K562 (cell line): ENCODE data around the gene GTPBP6. TPM values are rescaled to one million over a fixed set of nuclear protein-coding genes. Genes with fewer than 3 reads are reported as not detected.
"Not testable (repeated sequence)": the region's sequence is repeated elsewhere in the genome, so short reads cannot be mapped to it uniquely, and the experiment has no call there.

Experiments used
- ATAC-seq: fragments of 200-7000 bp; cut with Tn5 transposase; 3 replicates; pipeline ENCODE4 v1.9.1; 2020; ENCODE audit warnings: moderate library complexity
- BruUV-seq: library from RNA; stranded (reverse); fragments of 400-500 nt; replicated peaks from 2 replicates; lab custom pipeline; 2021; lab: Mats Ljungman, UMichigan
- CTCF ChIA-PET: fragments of 300-600 bp; formaldehyde crosslinking; extraction: SDS; loops from one replicate; lab custom pipeline; 2021; ENCODE audit warnings: low intra/inter-chr PET ratio; lab: Yijun Ruan, JAX
- POLR2A ChIA-PET: fragments of 300-600, 350-650 bp; sonication (Branson Sonifier 250); formaldehyde crosslinking; extraction: SDS; loops from one replicate; lab custom pipeline; 2021; ENCODE audit warnings: antibody characterized with exemption, inconsistent platforms; lab: Yijun Ruan, JAX
- DNase-seq, 4 experiments: peaks; one replicate each; pipeline versions ENCODE4 v3.0.0 to v3.0.0-alpha.2; 2011 to 2018; ENCODE audit warnings: low spot score in 3 of 4, mixed read lengths in 3 of 4; ENCODE audit errors: extremely low read depth in 1 of 4
- FAIRE-seq: peaks from 2 replicates; lab custom pipeline; 2011; peaks lifted over from hg19 to GRCh38; lab: Jason Lieb, UNC
- H2AFZ ChIP-seq: 2 replicates; pipeline ENCODE4 v1.6.0; 2011; ENCODE audit warnings: low read depth, low read length, control low read depth, inconsistent platforms
- H3K27ac ChIP-seq: fragments of 200-600 bp; 3 replicates; pipeline ENCODE4 v1.8.0; 2011; ENCODE audit warnings: low read depth, mild to moderate bottlenecking, control low read depth, inconsistent platforms, low read length, moderate library complexity, mixed read lengths; ENCODE audit errors: extremely low read depth
- H3K27me3 ChIP-seq, 2 experiments: fragments of 300-600 bp in 1 of 2; 2 replicates in 1 of 2; 3 replicates in 1 of 2; pipeline versions ENCODE4 v1.6.0 to v1.8.0; 2011; ENCODE audit warnings: inconsistent platforms in 2 of 2, low read length in 2 of 2, mild to moderate bottlenecking in 1 of 2, mixed read lengths in 1 of 2, moderate library complexity in 1 of 2; ENCODE audit not compliant: control insufficient read depth in 2 of 2, insufficient read depth in 2 of 2
- H3K36me3 ChIP-seq: fragments of 300-600 bp; 3 replicates; pipeline ENCODE4 v1.8.0; 2011; ENCODE audit warnings: mild to moderate bottlenecking, low read length, inconsistent platforms; ENCODE audit not compliant: control insufficient read depth, insufficient read depth
- H3K4me1 ChIP-seq, 2 experiments: fragments of 200-600 bp in 1 of 2; replicated peaks in 1 of 2; 2 replicates in 1 of 2; 3 replicates in 1 of 2; pipeline versions ENCODE4 v1.5.1 to v1.8.0; 2011; ENCODE audit warnings: inconsistent platforms in 2 of 2, low read length in 2 of 2, mild to moderate bottlenecking in 1 of 2, mixed read lengths in 1 of 2, moderate library complexity in 1 of 2; ENCODE audit not compliant: control insufficient read depth in 2 of 2, insufficient read depth in 2 of 2
- H3K4me2 ChIP-seq: 2 replicates; pipeline ENCODE4 v1.6.1; 2011; ENCODE audit warnings: low read length, control low read depth, inconsistent platforms, mixed read lengths; ENCODE audit not compliant: insufficient read depth
- H3K4me3 ChIP-seq: fragments of 200-600 bp; sonication (generic), shearing (Covaris generic); 2 replicates; pipeline ENCODE4 v1.5.1; 2016; ENCODE audit warnings: control low read depth, inconsistent platforms
- H3K79me2 ChIP-seq: fragments of 200-600 bp; 3 replicates; pipeline ENCODE4 v1.8.0; 2011; ENCODE audit warnings: low read length, inconsistent platforms; ENCODE audit not compliant: control insufficient read depth, insufficient read depth
- H3K9ac ChIP-seq, 2 experiments: 2 replicates each; pipeline versions ENCODE4 v1.6.0 to v1.6.1; 2011; ENCODE audit warnings: low read depth in 2 of 2, low read length in 2 of 2, control low read depth in 1 of 2, inconsistent platforms in 1 of 2, mild to moderate bottlenecking in 1 of 2, mixed read lengths in 1 of 2; ENCODE audit not compliant: insufficient read depth in 1 of 2
- H3K9me1 ChIP-seq: one replicate; pipeline ENCODE4 v1.6.0; 2011; ENCODE audit warnings: inconsistent platforms, mild to moderate bottlenecking, low read length, moderate library complexity; ENCODE audit not compliant: control insufficient read depth, insufficient read depth
- H3K9me3 ChIP-seq: replicated peaks from 2 replicates; pipeline ENCODE4 v1.5.1; 2011; ENCODE audit warnings: low read depth, low read length, inconsistent platforms; ENCODE audit not compliant: control insufficient read depth, insufficient read depth
- H4K20me1 ChIP-seq: replicated peaks from 2 replicates; pipeline ENCODE4 v1.6.1; 2011; ENCODE audit warnings: low read length, inconsistent platforms, mixed read lengths; ENCODE audit not compliant: control insufficient read depth, insufficient read depth
- ADNP ChIP-seq: fragments of 200-800 bp; sonication (Bioruptor generic); IDR thresholded peaks from 2 replicates; pipeline ENCODE4 v1.6.1; 2016; ENCODE audit warnings: missing genetic modification characterization, missing compliant biosample characterization
- BCOR ChIP-seq: fragments of 450-650 bp; IDR thresholded peaks from 2 replicates; pipeline ENCODE4 v1.6.1; 2016
- CHD4 ChIP-seq: fragments of 200-600 bp; sonication (generic); IDR thresholded peaks from 3 replicates; pipeline ENCODE4 v1.6.1; 2012; ENCODE audit warnings: low read depth, mild to moderate bottlenecking, mixed read lengths, low read length, inconsistent platforms; ENCODE audit not compliant: insufficient read depth, insufficient replicate concordance, poor library complexity, severe bottlenecking
- KDM1A ChIP-seq, 2 experiments: fragments of 450-650 bp; IDR thresholded peaks; 2 replicates each; pipeline ENCODE4 v1.6.1; 2016; ENCODE audit warnings: mild to moderate bottlenecking in 2 of 2
- PHF20 ChIP-seq: fragments of 450-650 bp; IDR thresholded peaks from 2 replicates; pipeline ENCODE4 v1.6.1; 2018; ENCODE audit not compliant: partially characterized antibody
- SMARCA5 ChIP-seq: fragments of 450-650 bp; IDR thresholded peaks from 2 replicates; pipeline ENCODE4 v1.6.1; 2016
- ZKSCAN1 ChIP-seq: fragments of 150-350 bp; IDR thresholded peaks from 2 replicates; pipeline ENCODE4 v1.6.1; 2016; ENCODE audit warnings: low read depth, low read length
- ZKSCAN8 ChIP-seq: fragments of 200-800 bp; sonication (Bioruptor generic); IDR thresholded peaks from 2 replicates; pipeline ENCODE4 v1.6.1; 2016; ENCODE audit warnings: missing genetic modification characterization, missing compliant biosample characterization
- ZNF121 ChIP-seq: sonication (generic); formaldehyde crosslinking; conservative IDR thresholded peaks from 2 replicates; pipeline ENCODE4 v1.8.0; 2022; ENCODE audit warnings: missing genetic modification reagents
- ZNF316 ChIP-seq: fragments of 450-650 bp; IDR thresholded peaks from 2 replicates; pipeline ENCODE4 v1.6.1; 2016
- WGBS: fragments of 100-300 bp; shearing (Covaris generic); methylation state at CpG from one replicate; pipeline ENCODE4 v1.1.6; 2016; ENCODE audit warnings: low coverage, mixed read lengths; ENCODE audit not compliant: insufficient coverage; ENCODE audit errors: missing lambda C conversion rate; 5-methylcytosine and 5-hydroxymethylcytosine counted together
- in situ Hi-C: fragments of 300-500 bp; cut with MboI; formaldehyde crosslinking; loops from 4 replicates; pipeline ENCODE4 v1.15.0; 2018; ENCODE audit warnings: inconsistent platforms, mixed read lengths
- intact Hi-C: fragments of 100-400 bp; cut with micrococcal nuclease; formaldehyde crosslinking; loops from 2 replicates; pipeline ENCODE4 v1.14.2; 2022
- polyA plus RNA-seq, 8 experiments: library from polyadenylated mRNA; depleted of rRNA in 4 of 8; stranded (reverse) in 5 of 8; unstranded in 3 of 8; fragments of >200 nt; fragmentation: Nextera tagmentation in 2 of 8; fragmentation: Illumina TruSeq in 1 of 8; extraction: Ambion mirVana in 2 of 8; extraction: Trizol in 1 of 8; gene quantifications; 2 replicates each; pipeline versions ENCODE4 v1.2.1 to v1.2.3, GENCODE V29; 2011 to 2014; ENCODE audit warnings: inconsistent platforms in 1 of 8, missing spikeins in 1 of 8
- total RNA-seq, 7 experiments: library from RNA; depleted of rRNA in 6 of 7; stranded (reverse); fragments of >200 nt in 6 of 7; fragmentation: Illumina TruSeq in 2 of 7; extraction: Trizol in 2 of 7; gene quantifications; 2 replicates each; pipeline versions ENCODE4 v1.2.1 to v1.2.3, GENCODE V29; 2011 to 2021; ENCODE audit warnings: low replicate concordance in 1 of 7

Gene GTPBP6
- total and polyA plus RNA-seq, 9 of the 15 experiments (the other 6 are each of a cell fraction or from before 2014, with no cell fraction given): 0.24 to 35.2 (median 8.0) TPM

DNA sequence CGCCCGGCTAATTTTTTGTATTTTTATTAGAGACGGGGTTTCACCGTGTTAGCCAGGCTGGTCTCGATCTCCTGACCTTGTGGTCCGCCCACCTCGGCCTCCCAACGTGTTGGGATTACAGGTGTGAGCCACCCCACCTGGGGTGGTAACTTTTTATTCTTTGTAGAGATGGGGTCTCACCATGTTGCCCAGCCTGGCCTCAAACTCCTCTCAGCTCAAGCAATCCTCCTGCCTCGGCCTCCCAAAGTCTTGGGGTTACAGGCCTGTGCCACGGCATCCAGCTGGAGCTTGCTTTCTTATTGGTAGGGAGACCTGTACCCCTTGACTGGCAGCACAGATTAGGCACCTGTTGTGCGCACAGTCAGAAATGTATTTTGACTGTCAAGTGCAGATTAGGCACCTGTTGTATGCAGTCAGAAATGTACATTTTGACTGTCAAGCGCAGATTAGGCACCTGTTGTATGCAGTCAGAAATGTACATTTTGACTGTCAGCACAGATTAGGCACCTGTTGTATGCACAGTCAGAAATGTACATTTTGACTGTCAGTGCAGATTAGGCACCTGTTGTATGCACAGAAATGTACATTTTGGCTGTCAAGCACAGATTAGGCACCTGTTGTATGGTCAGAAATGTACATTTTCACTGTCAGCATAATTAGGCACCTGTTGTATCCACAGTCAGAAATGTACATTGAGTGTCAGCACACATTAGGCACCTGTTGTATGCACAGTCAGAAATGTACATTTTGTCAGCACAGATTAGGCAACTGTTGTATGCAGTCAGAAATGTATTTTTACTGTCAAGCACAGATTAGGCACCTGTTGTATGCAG lies 12.6 kb downstream of the GTPBP6 start:
- 89% methylated on average over 7 of the region's 12 CpGs for WGBS
- in situ Hi-C loops, H3K79me2 ChIP-seq, POLR2A ChIA-PET, H3K9me1 ChIP-seq, ATAC-seq, BruUV-seq, CTCF ChIA-PET, H3K4me2 ChIP-seq, H3K4me3 ChIP-seq, H2AFZ ChIP-seq, H3K9ac ChIP-seq, H3K27ac ChIP-seq, H4K20me1 ChIP-seq, FAIRE-seq, H3K4me1 ChIP-seq, intact Hi-C loops, H3K27me3 ChIP-seq, H3K9me3 ChIP-seq, DNase-seq: not testable (repeated sequence)
- H3K36me3 ChIP-seq: peaks cover 57% of the 10 kb centered on the region
- peak; percentile 92 for TF ChIP-seq BCOR
- peak; percentile 26; the same call in 1 of the 2 replicates for TF ChIP-seq ZNF316
- peak; percentile 52 for TF ChIP-seq PHF20
- TF ChIP-seq CHD4: peak; percentile 90
- peak; percentile 97 for TF ChIP-seq ADNP
- TF ChIP-seq SMARCA5: peak; percentile 94
- 0 out of 2 replicates have a peak, but pooled peaks have one; percentile 39 for TF ChIP-seq ZKSCAN1
- TF ChIP-seq KDM1A (IDR thresholded peaks at IDR 0.05): peak; percentile 22 to 27; a peak in 2 of 4 replicates
- peak; percentile 100 for TF ChIP-seq ZKSCAN8 (CRISPR knock-in tag)
- peak; percentile 55; the same call in 1 of the 2 replicates for TF ChIP-seq ZNF121 (CRISPR knock-in tag)
